ENCODE results near the gene DNAH17.

The DNAH17 gene

DNA sequence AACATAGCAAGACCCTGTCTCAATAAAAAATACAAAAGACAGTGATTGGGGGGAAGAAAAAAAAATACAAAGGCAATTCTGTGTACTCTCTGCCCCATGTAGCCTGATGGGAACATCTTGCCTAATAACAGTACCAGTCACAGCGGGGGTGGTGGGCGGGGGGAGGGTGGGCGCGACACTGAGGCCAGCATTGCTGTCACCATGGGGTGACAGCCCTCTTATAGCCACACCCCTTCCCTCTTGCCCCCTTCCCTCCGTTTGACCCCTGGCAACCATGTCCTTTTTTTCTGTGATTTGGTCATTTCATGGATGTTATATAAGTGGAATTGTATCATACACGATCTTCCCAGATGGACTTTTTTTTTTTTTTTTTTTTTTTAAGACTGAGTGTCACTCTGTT is 80.9 kb downstream of the DNAH17 start:
- DNase-seq (ENCODE audit: low spot score in 2 of 2) (no peak), ATAC-seq (replicated peaks; ENCODE audit: extremely low read depth, poor library complexity, severe bottlenecking) (no peak)
- Mint-ChIP-seq H3K9me3 (no peaks in the 10 kb centered on the region), H3K36me3 (ENCODE audit: insufficient read depth) (no peaks in the 10 kb centered on the region), H3K27me3 (peaks cover 10% of the 10 kb centered on the region), H3K4me1 (no peaks in the 10 kb centered on the region), H3K27ac (ENCODE audit: low read depth) (no peak overlapping the region), H3K4me3 (no peak overlapping the region)

DNA sequence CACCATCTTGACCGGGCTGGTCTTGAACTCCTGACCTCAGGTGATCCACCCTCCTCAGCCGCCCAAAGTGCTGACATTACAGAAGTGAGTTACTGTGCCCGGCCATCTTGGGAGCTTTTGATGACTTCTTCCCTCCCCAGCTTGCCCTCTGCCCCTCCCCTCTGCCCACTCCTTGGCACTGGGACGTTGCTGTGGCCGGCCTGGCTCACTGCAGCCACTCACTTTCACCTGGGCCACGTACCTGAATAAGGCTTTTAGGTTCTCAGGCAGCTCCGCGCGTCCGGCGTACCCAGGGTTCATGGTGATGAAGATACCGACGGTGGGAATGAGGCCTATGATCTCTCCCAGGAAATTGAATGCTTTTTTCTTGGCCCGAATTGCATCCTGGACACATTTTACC is 81.6 kb downstream of the DNAH17 start:
- Mint-ChIP-seq H3K36me3 (ENCODE audit: insufficient read depth) (no peaks in the 10 kb centered on the region), H3K9me3 (no peaks in the 10 kb centered on the region), H3K4me3 (no peak overlapping the region), H3K4me1 (no peaks in the 10 kb centered on the region), H3K27ac (ENCODE audit: low read depth) (no peak overlapping the region), H3K27me3 (peaks cover 10% of the 10 kb centered on the region)
- ATAC-seq (replicated peaks; ENCODE audit: extremely low read depth, poor library complexity, severe bottlenecking) (no peak), DNase-seq (ENCODE audit: low spot score in 2 of 2) (no peak)

DNA sequence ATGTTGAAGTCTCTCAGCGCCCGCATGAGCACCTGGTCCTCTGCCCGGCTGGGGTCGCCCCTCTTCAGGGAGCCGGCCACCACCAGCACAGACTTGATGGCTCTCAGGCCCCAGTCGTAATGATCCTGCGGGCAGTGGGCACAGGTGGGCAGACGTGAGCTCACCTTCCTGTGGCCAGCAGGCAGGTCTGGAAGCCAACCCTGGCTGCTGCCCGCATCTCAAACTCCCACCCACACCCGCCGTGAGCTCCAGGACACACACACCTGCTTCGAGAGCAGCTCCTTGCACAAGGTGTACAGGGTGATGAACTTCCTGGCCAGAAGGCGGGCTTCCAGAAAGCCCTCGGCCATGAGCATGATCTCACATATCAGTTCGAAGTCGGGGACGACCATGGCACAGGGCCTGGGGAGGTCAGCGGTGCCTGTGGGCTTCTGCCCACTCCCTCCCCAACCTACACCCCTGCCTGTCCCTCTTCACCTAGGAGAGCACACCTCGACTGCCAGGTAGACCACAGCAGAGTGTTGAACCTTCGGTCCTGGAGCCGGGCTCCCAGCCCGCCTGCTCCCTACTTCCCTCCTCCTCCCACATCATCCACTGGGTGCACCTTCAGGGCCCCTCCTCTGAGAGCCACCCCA is 82.4 kb downstream of the DNAH17 start:
- Mint-ChIP-seq H3K4me3 (no peak overlapping the region), H3K9me3 (no peaks in the 10 kb centered on the region), H3K4me1 (no peaks in the 10 kb centered on the region), H3K27me3 (peaks cover 10% of the 10 kb centered on the region), H3K36me3 (ENCODE audit: insufficient read depth) (no peaks in the 10 kb centered on the region), H3K27ac (ENCODE audit: low read depth) (no peak overlapping the region)
- ATAC-seq (replicated peaks; ENCODE audit: extremely low read depth, poor library complexity, severe bottlenecking) (no peak), DNase-seq (ENCODE audit: low spot score in 2 of 2) (no peak)

DNA sequence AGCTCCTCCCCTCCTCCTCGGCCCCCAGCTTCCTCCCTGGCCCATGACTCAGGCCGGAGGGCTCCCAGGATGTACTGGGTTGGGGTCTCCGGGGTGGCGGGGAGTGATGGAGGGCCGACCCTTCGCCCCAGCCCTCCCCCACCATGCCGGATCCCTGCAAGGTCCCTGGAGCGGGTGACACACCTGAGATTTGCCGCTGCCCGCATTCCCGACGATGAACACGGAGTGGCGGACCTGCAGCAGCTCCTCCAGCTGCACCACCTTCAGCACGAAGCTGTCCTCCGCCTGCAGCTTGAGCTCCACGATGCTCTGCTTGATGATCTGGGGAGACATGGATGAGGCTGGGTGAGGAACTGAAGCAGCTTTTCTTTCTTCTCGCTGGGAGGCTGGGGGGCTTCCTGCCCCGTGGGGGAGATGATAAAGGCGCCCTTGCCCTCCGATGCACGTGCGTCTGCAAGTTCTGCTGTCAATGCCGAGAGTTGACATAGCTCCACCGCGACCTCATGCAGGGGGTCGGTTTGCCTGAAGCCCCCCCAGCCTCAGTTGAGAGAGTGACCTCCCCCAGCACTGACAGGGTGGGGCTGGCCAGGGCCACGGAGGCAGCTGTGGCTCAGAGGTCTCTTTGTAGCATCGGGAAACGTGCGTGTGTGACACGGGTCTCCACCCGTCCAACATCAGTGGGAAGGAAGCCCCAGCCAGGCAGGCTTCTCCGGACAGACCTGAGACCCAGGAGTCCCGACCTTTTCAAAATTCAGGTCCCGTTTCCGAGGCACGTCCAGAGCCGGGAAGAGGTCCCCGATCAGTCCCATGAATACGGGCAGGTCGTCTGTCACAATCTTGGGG is 83.1 kb downstream of the DNAH17 start:
- no peaks in the 10 kb centered on the region for H3K4me1 Mint-ChIP-seq
- DNase-seq (ENCODE audit: low spot score in 2 of 2) (no peak), ATAC-seq (replicated peaks; ENCODE audit: extremely low read depth, poor library complexity, severe bottlenecking) (no peak)
- no peaks in the 10 kb centered on the region for H3K36me3 Mint-ChIP-seq (ENCODE audit: insufficient read depth)
- H3K27me3 Mint-ChIP-seq = peaks cover 10% of the 10 kb centered on the region
- no peak overlapping the region for H3K27ac Mint-ChIP-seq (ENCODE audit: low read depth)
- no peaks in the 10 kb centered on the region for H3K9me3 Mint-ChIP-seq
- no peak overlapping the region for H3K4me3 Mint-ChIP-seq

DNA sequence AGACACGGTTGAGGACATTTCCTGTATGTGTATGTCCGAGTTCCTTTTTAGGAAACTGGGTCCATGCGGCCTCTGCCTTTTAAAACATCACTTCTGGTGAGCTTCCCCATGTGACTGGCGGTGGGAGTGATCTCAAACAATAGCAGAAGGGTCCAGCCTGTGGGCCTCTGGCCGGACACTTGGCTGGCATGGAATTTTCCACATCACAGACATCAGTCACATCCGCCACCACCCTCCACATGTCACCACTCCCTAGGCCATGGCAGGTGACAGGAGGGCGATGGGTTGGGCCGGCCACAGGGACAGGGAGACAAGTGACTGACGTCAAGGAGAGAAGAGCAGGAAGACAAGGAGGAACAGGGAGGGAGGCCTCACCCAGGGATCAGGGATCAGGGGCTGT is 83.7 kb downstream of the DNAH17 start:
- Mint-ChIP-seq H3K9me3 (no peaks in the 10 kb centered on the region), H3K4me3 (no peak overlapping the region), H3K27me3 (peaks cover 4% of the 10 kb centered on the region), H3K36me3 (ENCODE audit: insufficient read depth) (no peaks in the 10 kb centered on the region), H3K27ac (ENCODE audit: low read depth) (no peak overlapping the region), H3K4me1 (no peaks in the 10 kb centered on the region)
- ATAC-seq (replicated peaks; ENCODE audit: extremely low read depth, poor library complexity, severe bottlenecking) = no peak
- no peak for DNase-seq (ENCODE audit: low spot score in 2 of 2)

DNA sequence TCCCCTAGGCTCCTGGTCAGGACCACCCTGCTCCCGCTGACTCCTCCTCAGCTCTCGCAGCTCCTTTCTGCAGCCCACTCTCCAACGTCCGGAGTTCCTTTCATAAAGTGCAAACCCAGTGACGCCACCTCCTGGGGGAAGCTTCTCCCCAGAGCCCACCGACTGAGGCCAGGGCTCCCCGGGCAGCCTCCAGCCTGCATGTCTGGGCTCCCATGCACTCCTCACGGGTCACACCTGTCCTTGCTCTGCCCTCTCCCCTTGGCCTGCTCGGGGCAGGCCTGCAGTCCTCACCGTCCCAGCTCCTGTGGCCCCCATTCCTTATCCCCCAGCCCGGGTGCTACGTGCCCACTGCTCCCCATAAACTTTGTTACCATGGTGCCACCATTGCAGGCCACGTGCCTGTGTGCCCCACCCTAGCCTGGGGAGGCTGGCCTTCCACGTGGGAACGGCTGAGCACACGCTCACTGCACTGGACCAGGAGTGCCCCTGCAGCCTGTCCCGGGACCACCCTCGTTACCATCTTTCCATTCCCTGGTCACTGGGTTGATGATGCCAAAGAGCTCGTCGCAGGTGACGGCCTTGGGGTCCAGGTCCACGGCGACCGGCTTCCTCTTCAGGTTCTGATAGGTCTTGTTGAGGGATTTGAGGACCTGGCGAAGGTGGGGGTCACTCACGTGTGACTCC is 84.9 kb downstream of the DNAH17 start:
- no peak overlapping the region for H3K27ac Mint-ChIP-seq (ENCODE audit: low read depth)

DNA sequence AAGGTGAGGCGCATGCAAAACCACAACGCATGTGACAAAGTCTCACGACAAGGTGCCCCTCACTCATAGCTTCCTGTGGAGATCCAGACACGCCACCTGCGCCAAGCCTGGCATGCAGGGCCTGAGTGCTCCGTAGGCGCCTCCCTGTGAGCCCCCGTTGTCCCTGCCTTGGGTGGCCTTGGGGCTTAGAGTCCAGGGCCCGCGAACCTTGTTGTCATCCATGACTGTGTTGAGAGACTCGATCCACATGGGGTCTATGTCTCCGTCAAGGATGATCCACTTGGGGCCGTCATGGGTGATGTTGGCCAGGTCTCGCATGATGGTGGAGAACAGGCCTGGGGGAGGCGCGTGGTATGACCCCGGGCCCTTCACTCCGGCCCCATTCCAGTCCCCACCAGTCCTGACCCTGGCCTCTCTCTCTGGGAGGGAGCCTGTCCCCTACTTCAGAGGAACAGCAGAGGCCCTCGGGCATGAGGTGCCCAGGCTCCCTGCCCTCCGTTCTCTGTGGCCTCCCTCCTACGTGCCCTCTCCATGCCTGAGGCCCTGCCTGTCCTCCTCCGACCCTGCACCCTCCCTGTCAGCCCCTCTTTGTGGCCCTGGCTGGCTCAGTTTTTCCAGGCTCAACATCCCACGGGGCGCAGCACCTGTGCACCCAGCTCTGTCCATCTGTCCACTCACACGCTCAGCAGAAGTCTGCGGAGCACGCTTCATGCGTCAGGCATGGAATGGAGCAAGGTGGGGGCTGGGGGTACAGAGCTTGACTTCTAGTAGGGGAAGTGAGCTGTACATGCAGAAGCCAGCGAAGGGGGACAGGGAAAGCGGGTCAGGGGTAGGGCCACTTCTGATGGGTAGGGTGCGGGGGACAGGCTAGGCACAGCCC is 85.7 kb downstream of the DNAH17 start:
- Mint-ChIP-seq H3K36me3 (ENCODE audit: insufficient read depth) (no peaks in the 10 kb centered on the region), H3K4me3 (no peak overlapping the region), H3K9me3 (no peaks in the 10 kb centered on the region), H3K27me3 (no peaks in the 10 kb centered on the region), H3K27ac (ENCODE audit: low read depth) (no peak overlapping the region), H3K4me1 (no peaks in the 10 kb centered on the region)
- DNase-seq (ENCODE audit: low spot score in 2 of 2) (no peak), ATAC-seq (replicated peaks; ENCODE audit: extremely low read depth, poor library complexity, severe bottlenecking) (no peak)

More for the DNA sequence above, 84.9 kb downstream of the DNAH17 start:
- H3K4me3 Mint-ChIP-seq = no peak overlapping the region
- H3K36me3 Mint-ChIP-seq (ENCODE audit: insufficient read depth) = no peaks in the 10 kb centered on the region
- H3K4me1 Mint-ChIP-seq = no peaks in the 10 kb centered on the region
- H3K27me3 Mint-ChIP-seq = no peaks in the 10 kb centered on the region
- H3K9me3 Mint-ChIP-seq = no peaks in the 10 kb centered on the region
- no peak for ATAC-seq (replicated peaks; ENCODE audit: extremely low read depth, poor library complexity, severe bottlenecking)
- DNase-seq (ENCODE audit: low spot score in 2 of 2) = no peak

DNA sequence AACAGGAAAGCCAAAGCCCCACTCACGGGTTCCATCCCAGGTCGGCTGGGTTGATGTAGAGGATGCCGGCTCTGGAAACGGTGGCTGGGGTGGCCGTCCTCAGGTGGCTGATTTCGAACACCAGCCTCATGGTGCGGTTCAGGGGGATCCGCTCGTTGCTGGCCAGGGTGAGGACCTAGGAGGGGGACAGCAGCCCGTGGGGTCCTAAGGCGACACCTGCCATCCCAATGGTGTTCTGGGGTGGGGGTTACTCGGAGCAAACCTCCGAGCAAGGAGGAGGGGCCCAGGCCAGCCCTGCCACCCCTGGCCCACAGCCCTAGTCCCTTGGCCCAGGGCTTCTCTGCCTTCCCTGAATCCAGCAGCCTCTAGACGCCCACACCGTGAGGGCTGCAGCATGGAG is 86.5 kb downstream of the DNAH17 start:
- no peak overlapping the region for H3K4me3 Mint-ChIP-seq
- H3K4me1 Mint-ChIP-seq = no peaks in the 10 kb centered on the region

DNA sequence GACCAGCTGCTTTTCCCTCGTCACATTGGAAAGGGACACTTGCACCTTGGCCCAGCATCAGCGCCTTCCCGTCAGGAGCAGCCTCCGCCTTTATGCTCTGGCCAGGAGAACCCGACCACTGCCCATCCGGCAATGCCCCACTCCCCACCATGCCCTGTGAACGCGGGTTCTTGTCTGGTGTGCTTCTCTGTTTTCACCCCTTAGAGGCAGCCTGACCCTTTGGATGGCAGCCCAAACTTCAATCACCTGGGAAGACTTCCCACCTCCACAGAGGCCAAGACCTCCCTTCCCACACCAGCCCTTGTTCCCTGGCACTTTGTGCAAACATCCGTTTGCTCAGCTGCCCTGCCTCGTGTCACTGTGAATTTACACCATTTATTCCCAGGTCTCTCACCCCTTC is 87.0 kb downstream of the DNAH17 start:
- peaks cover under 1% of the 10 kb centered on the region for H3K27me3 Mint-ChIP-seq
- DNase-seq (ENCODE audit: low spot score in 2 of 2) (no peak), ATAC-seq (replicated peaks; ENCODE audit: extremely low read depth, poor library complexity, severe bottlenecking) (no peak)
- H3K9me3 Mint-ChIP-seq = no peaks in the 10 kb centered on the region
- no peaks in the 10 kb centered on the region for H3K36me3 Mint-ChIP-seq (ENCODE audit: insufficient read depth)
- H3K4me3 Mint-ChIP-seq = no peak overlapping the region
- no peaks in the 10 kb centered on the region for H3K4me1 Mint-ChIP-seq
- H3K27ac Mint-ChIP-seq (ENCODE audit: low read depth) = no peak overlapping the region

More for the DNA sequence above, 86.5 kb downstream of the DNAH17 start:
- no peaks in the 10 kb centered on the region for H3K27me3 Mint-ChIP-seq
- DNase-seq (ENCODE audit: low spot score in 2 of 2) (no peak), ATAC-seq (replicated peaks; ENCODE audit: extremely low read depth, poor library complexity, severe bottlenecking) (no peak)
- no peak overlapping the region for H3K27ac Mint-ChIP-seq (ENCODE audit: low read depth)
- H3K36me3 Mint-ChIP-seq (ENCODE audit: insufficient read depth) = no peaks in the 10 kb centered on the region
- H3K9me3 Mint-ChIP-seq = no peaks in the 10 kb centered on the region

DNA sequence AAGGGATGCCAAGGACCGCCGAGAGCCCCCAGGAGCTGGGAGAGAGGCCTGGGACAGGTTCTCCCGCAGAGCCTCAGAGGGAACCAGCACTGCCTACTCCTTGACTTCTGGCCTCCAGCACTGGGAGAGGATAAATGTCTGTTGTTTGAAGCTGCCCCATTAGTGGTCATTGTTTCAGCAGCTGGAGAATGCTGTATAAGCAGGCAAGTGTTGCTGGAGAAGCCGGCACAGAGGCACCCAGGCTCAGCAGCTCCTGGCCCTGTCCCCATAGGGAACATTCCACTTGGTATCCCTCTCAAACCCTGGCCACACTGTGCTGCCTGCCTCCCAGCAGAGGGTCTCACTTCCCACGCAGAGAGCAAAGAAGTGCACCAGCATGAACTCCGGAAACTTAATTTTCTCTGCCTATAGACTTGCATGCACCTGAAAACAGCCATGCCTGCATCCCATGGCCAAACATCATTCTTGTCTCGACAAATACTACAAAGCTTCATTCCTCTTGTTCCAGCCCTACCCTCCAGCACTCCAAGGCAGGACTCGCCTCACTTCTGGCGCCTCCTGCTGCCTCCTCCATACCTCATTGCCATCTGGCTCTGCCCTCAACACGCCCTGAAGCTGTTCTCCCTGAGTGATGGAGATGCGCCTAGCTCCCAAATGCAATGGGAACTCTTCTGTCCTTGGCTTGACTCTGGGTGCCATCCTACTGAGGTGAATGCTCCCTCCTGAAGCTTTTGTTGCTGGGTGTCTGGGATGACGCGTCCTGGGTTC is 88.1 kb downstream of the DNAH17 start:
- Mint-ChIP-seq H3K9me3 (no peaks in the 10 kb centered on the region), H3K27ac (ENCODE audit: low read depth) (no peak overlapping the region), H3K36me3 (ENCODE audit: insufficient read depth) (no peaks in the 10 kb centered on the region), H3K4me3 (no peak overlapping the region), H3K27me3 (peaks cover 12% of the 10 kb centered on the region), H3K4me1 (peaks cover 9% of the 10 kb centered on the region)
- no peak for DNase-seq (ENCODE audit: low spot score in 2 of 2)
- ATAC-seq (replicated peaks; ENCODE audit: extremely low read depth, poor library complexity, severe bottlenecking) = no peak

DNA sequence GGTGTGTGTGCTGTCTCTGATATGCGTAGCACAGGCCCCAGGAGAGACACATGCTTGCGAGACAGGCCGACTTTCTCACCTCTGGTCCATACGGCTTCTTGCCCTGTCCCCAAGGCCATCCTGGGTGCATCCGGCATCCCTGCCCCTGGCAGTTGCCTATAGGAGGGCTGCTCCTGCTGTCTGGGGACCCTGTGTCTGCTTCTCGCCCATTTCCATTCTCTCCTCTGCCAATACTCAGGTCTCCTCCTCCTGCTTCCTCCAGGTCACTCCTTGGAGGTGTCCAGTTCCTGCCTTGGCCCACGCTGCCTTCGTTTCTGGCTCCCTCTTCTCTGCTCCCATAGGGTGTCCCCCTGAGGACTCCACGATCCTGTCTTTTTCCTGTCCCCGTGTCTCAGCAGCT is 89.0 kb downstream of the DNAH17 start:
- peaks cover 16% of the 10 kb centered on the region for H3K27me3 Mint-ChIP-seq
- no peaks in the 10 kb centered on the region for H3K36me3 Mint-ChIP-seq (ENCODE audit: insufficient read depth)
- H3K4me1 Mint-ChIP-seq = peaks cover 11% of the 10 kb centered on the region
- DNase-seq (ENCODE audit: low spot score in 2 of 2) = no peak
- no peak overlapping the region for H3K27ac Mint-ChIP-seq (ENCODE audit: low read depth)
- no peak for ATAC-seq (replicated peaks; ENCODE audit: extremely low read depth, poor library complexity, severe bottlenecking)
- no peaks in the 10 kb centered on the region for H3K9me3 Mint-ChIP-seq
- no peak overlapping the region for H3K4me3 Mint-ChIP-seq

Measured in central memory CD8-positive, alpha-beta T cell (primary cell).